ENCODE measurements around the gene TMEM63A.

The TMEM63A gene

GRCh38 chr1:225886159-225887029, 4.2 kb upstream of the TMEM63A start:
- no peak for DNase-seq (ENCODE audit: low read depth)

GRCh38 chr1:225885336-225885735, 3.2 kb upstream of the TMEM63A start:
- DNase-seq (ENCODE audit: low read depth), result no peak

GRCh38 chr1:225883616-225884265, 1.6 kb upstream of the TMEM63A start:
- no peak for DNase-seq (ENCODE audit: low read depth)

- peak; percentile 14 for DNase-seq (ENCODE audit: low read depth)
Observed at GRCh38 chr1:225882694-225883615, 775 bp upstream of the TMEM63A start.

- no peak for DNase-seq (ENCODE audit: low read depth)
Observed at GRCh38 chr1:225881081-225881958, 860 bp downstream of the TMEM63A start.

GRCh38 chr1:225880636-225881035, 1.5 kb downstream of the TMEM63A start:
- no peak for DNase-seq (ENCODE audit: low read depth)

- no peak for DNase-seq (ENCODE audit: low read depth)
Observed at GRCh38 chr1:225880222-225880588, 2.0 kb downstream of the TMEM63A start.

- DNase-seq (ENCODE audit: low read depth), result no peak
Observed at GRCh38 chr1:225879521-225880221, 2.5 kb downstream of the TMEM63A start.

GRCh38 chr1:225878282-225878681, 3.9 kb downstream of the TMEM63A start:
- DNase-seq (ENCODE audit: low read depth), result no peak

GRCh38 chr1:225877580-225877979, 4.6 kb downstream of the TMEM63A start:
- DNase-seq (ENCODE audit: low read depth), result no peak

GRCh38 chr1:225876900-225877510, 5.2 kb downstream of the TMEM63A start:
- DNase-seq (ENCODE audit: low read depth), result no peak

GRCh38 chr1:225875044-225875815, 7.0 kb downstream of the TMEM63A start:
- no peak for DNase-seq (ENCODE audit: low read depth)

- DNase-seq (ENCODE audit: low read depth), result no peak
Observed at GRCh38 chr1:225874431-225874830, 7.7 kb downstream of the TMEM63A start.

- DNase-seq (ENCODE audit: low read depth), result no peak
Observed at GRCh38 chr1:225873281-225873850, 8.8 kb downstream of the TMEM63A start.

- DNase-seq (ENCODE audit: low read depth), result no peak
Observed at GRCh38 chr1:225872075-225872430, 10.1 kb downstream of the TMEM63A start.

- DNase-seq (ENCODE audit: low read depth), result no peak
Observed at GRCh38 chr1:225871359-225872074, 10.7 kb downstream of the TMEM63A start.

- no peak for DNase-seq (ENCODE audit: low read depth)
Observed at GRCh38 chr1:225870911-225871310, 11.3 kb downstream of the TMEM63A start.

GRCh38 chr1:225868631-225869330, 13.4 kb downstream of the TMEM63A start:
- DNase-seq (ENCODE audit: low read depth), result no peak
